GM19463 (cell line): Measurements from ENCODE around the gene SIK1.
"Not testable (repeated sequence)": the region's sequence is repeated elsewhere in the genome, so short reads cannot be mapped to it uniquely, and the experiment has no call there.

Experiments
- ATAC-seq: cut with Tn5 transposase; IDR thresholded peaks from one replicate; pipeline ENCODE4 v1.9.1; 2021; ENCODE audit warnings: mild to moderate bottlenecking, moderate library complexity; ENCODE audit not compliant: unreplicated experiment

Gene SIK1

DNA sequence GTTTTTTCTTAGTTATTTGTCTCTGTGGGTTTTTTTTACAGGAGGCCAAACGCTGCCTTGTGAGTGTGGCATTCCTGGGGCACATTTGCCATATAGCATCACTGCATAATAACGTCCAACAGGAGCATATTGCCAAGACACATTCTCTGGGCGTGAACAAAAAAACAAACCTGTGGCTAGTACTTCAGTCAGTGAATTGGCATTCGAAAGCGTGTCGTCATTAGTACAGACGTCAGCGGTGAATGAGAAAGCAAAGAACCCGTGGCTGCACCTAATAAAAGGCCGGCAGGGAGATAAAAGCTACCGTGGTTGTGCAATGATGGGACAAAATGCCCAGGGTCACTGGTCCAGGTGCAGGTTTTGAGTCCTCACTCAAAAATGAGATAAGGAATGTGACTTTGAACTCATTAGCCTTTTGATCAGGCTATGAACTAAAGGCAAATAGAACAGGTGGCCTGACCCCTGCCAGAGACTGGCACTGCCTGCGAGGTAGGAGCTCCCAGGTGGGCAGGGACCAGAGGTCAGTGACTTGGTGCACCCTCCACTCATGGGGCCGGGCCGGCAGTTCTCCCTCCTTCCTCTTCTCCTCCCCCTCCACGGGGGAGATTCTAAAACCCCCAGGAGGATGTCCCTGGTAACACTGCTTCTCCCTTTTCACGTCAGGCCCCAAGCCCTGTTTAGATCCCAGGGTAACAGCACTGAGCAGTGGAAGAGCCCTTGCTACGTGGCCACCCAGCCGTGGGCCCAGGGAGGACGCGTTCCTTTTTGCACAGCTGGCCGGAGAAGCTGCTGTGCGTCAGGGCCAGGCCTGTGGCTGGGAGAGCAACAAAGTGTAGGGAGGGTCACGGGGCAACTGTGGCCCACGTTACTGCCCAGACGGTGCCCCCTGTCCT lies 14.2 kb upstream of the SIK1 start:
- ATAC-seq, result not testable (repeated sequence)

DNA sequence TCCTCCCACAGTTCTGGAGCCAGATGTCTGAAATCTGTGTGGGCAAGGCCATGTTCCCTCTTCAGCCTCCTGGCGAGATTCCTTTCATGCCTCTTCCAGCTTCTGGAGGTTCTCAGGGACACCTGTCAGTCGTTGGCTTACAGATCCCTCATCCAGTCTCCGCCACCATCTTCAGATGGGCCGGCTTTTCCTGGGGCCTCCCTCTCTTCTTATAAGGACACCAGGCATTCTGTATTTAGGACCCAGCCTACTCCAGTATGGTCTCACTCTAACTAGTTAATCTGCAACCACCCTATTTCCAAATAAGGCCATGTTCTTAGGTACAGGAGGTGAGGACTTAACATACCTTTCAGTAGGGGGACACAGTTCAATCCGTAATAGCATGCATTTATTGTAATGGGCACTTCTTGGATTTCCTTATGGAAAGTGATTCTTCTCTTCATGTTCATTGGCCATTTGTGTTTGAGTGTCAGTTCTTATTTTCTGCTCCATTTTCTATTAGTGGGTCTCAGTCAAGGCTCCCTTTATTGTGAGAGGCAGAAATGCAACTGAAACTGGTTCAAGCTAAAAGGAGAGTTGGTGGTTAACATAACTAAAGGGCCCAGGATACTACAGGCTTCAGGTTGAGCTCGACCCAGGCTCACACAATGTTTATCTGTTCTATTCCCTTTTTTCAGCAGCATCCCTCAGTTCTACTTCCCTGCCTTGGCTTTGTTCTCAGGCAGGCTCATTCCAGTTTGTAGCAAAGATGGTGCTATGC lies 12.6 kb upstream of the SIK1 start:
- ATAC-seq, result peak; percentile 56

DNA sequence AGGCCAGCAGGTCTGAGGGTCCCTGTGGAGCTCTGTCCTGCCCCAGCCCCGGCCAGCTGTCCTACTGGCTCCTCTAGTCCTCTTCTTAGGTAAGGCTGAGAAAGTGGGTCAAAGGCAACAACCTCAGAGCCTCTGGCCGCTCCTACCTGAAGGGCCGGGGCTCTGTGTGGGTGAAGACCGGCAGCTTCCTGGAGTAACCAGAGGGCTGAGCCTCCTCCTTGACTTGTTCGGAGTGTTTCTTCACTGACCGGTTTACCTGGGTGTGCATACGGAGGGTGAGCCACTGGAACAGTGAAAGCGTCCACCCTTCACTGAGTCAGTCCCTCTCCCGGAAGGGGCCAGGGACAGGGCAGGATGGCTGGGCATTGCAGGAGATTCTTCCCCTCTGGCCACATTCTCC lies 9.3 kb upstream of the SIK1 start:
- not testable (repeated sequence) for ATAC-seq

DNA sequence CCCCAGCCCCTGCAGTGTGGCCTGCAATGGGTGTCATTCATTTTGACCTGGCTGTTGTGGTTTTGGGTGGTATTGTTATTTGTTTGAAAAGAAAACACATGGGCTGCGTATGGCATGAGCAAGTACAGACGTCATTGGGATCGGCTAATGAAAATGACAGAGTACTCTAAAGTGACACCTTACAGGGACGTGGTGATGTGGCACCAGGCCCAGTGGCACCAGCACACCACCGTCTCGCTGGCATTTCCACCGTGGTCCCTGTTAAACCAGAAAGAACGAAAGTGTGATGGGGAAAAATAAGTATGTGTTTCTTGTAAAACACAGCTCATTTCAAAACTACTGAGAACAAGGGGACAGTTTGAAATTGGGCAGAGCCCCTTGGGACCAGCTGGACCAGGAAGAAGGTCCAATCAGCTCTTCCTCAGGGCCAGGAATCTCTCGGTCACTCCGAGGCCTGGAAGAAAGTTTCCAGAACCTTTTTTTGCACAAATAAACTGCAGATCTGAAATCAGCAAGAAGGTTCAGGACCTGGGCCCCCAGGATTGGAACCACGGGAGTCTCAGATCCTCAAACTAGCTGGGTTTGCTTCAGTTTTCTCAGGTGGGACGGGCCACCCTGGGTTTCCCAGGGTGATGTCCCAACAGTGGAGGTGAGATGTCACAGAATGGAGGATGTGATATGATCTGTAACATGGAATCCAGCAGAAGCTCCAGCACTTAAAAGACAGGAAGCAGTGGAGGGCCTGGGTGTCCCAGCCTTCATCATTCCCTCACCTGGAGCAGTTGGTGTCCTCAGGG lies 6.6 kb upstream of the SIK1 start:
- not testable (repeated sequence) for ATAC-seq

DNA sequence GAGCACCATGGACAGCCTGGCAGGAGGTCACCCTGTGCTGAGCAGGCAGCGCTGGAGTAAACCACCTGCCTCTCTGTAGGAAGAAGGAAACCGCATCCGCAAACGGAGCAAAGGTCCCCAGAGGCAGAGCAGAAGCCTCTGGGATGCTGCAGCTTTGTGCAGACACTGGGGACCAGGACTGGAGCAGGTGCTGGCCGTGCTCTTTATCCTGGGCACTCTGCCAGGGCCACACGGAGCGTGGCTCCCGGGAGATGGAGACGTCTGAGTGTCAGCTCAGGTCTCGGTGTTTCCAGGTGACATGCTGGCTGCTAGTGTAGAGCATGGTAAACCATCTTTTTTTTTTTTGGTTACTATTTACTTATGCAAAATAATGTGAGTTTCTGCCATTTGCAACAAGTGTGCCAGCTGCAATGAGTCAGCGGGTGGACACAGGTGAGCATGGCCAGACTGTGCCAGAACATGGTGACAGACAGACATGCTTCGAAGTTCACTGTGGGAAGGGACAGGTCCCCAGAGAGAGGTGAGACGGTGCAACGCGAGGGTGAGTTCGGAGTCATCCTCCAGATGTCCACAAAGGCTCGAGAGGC lies 4.0 kb upstream of the SIK1 start:
- ATAC-seq, result not testable (repeated sequence)

DNA sequence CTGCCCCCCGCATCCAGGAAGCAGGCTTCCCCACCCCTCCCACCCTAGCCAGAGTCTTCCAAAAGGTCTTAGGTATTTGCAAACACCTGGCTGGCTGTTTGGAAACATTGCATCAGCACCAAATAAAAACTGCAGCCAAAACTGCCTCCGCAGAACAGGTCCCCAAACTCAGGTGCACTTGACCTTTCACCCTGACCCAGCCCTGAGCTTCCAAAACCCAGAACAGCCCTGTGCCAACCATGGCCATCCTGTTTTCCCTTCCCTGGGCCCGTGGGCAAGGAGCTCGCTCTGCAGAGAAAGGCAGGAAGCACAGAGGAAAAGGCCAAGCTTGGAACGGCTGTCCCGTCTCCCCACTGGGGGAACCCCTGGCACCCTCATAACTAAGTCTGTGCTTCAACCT lies 2.0 kb upstream of the SIK1 start:
- not testable (repeated sequence) for ATAC-seq

DNA sequence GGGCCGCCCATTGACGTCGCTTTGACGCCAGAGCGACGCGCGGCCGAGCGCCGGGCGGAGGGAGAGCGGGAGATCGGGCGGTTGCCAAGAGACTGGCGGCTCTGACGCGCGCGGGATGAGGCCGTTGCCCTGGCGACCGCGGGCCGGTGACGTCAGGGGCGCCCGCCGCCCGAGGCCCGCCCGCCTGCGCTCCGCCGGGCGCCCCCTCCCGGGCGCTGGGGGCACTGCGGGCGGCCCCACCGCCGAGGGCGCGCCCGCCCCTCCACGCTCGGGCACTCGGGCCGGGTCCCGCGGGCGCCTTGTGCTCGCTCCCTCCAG lies 270 bp upstream of the SIK1 start:
- ATAC-seq, result peak; percentile 91

DNA sequence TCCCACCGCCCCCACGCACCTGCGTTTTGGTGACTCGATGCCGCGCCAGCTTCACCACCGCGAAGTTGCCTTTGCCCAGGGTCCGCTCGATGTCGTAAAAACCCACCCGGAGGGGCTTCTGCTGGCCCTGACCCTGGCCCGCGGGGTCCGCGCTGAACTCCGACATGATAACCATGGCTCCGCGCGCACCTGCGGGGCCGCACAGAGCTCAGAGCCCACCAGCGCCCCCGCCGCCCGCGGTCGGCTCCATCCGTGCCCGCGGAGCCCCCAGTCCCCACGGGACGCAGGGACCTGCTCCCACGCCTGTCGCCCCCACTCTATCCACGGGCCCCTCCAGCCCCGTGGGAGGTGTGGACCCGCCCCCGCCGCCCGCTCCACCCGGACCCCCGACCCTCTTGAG lies 927 bp downstream of the SIK1 start:
- not testable (repeated sequence) for ATAC-seq

DNA sequence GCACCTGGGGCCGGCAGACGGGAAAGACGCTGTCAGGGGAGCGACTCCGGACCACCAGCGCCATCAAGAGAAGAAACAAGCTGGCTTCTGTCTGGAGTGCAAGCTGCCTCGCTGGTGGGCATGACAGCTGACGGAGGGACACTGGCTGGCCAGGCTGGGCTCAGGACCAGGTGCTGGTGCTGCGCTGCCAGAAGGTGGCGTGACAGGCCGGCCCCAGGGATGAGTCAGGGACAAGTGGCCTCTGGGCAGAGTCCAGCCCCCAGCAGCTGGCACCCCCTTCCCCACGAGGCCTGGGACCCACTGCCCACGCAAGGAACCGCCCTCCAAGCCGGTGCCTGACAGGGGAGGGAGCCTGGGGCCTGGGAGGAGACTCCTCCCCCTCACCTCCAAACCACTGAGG lies 7.5 kb downstream of the SIK1 start:
- not testable (repeated sequence) for ATAC-seq

DNA sequence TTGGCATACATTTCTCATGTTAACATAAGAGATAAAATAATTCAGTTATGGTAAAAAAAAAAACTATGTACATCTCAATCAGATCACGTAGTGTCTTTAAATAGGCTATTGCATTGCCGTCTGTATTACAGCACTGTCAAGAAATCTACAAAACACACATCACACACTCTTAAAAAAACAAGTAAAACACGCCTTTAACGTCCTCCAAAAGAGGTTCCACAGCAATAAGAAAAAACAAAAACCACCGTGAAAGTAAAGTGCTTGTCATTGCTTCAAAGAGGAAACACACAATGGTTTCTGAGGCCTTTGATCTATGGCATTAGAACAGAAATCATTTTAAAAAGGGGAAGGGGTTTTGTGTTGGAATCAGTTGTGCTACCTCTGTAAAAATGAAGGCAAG lies 12.4 kb downstream of the SIK1 start:
- ATAC-seq, result not testable (repeated sequence)

DNA sequence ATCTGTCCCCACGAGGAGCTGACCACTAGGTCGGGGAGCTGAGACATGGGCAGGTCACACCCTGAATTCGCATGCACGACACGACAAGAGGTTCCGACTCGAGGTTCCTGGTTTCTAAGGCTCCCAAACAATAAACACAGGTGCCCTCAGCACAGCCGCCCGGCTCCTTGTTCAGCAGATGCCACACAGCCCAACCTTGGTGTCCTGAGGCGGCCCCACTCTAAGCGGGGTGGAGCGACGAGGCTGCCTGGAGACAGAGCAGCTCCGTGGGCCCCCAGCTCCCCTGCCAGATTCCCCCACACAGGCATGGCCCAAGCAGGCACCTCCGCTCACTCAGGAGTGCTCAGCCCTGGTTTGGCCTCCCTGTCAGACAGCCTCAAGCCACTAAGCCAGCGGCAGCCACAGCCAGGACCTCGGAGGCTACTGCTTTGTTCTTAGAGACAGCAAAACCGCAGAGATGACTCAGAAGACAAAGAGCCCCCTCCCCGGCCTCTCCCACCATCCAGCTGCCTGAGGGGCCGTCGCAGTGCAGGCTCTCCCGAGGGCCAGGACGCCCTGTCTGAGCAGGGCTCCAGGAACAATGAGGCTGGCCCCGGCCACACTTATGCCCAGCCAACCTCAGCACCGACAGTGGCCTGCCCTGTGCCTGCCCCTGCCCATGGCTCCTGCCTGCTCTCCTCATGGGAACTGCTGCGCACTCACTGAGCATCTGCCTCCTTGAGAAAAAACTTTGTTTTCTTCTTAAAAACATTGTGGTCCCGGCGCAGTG lies 14.7 kb downstream of the SIK1 start:
- not testable (repeated sequence) for ATAC-seq

DNA sequence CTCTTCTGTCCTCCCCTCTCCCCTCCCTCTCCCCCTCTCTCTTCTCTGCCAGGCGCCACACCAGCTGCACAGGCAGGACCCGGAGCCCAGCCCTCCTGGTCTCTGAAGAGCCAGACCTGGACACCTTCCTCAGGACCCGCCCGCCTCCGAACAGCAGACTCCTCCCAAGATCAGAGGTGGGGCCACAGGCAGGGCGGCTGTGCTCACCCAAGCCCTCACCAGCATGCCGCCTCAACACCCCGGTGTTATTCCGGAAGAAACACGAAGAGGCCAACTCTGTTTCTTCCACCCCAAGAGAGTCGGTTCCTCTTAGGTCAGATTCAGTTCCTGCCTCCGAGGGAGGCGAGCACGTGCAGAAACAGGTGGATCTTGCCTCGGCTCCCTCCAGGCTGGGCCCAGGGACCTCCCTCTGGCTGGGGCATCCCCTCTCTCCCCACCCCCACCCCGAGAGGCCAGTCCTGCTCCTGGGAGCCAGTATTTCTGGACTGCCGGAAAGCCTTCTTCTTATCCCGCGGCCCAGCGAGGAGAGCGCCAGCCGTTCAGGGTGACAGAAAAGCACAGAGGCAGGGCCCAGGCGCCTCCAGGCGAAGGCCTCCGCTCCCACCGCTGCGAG lies 16.4 kb downstream of the SIK1 start:
- not testable (repeated sequence) for ATAC-seq

DNA sequence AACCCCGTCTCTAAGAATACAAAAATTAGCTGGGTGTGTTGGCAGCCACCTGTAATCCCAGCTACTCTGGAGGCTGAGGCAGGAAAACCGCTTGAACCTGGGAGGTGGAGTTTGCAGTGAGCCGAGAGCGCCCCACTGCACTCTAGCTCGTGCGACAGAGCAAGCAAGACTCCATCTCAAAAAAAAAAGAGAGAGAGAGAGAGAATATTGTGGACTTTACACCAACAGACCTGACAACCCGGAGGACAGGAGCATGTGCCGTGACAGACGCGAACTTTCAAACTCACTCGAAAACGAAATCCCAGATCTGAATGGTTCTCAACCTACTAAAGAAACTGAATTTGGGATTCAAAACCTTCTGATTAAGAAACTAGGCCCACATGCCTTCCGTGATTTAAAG lies 19.8 kb downstream of the SIK1 start:
- not testable (repeated sequence) for ATAC-seq

DNA sequence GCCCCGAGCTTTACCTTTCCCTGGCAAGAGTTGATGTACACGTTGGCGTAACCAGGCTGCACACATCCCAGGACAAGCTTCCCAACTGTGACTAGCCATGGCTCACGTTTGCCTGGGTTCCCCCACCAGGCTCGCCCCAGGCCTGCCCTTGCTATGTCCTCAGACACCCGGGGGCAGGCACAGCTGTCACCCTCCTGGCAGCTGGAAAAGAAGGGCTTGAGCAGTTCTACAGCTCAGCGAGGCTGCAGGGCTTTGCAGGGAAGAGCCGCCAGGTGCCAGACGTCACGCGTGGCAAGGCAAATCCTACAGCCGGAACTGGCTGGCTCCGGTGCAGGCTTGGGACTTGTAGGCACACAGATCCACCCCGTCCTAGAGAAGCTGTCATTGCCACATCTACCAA lies 22.5 kb downstream of the SIK1 start:
- not testable (repeated sequence) for ATAC-seq

DNA sequence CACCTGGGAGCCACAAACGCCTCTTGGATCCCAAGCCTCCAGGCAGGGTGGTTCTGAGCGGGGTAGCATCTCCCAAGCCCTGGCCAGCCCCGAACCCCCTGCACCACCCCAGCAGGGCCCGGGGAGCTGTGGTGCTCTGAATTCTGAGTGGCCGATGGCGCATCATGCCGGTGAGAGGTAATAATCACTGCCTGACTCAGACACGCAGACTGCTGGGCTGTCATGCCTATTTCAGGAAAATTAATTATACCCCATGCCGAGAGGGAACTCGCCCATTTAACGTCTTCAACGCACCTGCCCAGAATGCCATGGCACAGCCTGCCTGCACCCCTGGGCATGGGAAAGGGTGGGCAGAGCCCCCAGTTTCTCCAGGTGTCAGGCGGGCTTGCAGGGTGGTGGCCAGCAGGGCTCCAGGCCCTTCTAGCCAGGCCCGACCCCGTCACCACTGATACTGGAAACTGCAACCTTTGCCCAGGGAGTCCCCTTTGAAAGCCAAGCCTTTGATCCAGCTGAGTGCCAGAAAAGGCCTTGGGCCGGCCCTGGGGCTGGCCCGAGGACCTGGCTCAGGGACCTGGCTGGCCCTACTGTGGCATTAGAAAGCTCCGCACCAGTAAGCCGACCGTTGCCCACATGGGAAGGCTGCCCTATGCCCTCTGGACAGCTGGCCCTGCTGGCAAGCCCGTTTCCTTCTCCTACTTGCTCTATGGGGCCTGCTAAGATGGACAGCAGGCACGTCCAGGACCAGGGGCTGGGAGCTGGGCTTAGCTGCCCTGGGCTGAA lies 23.1 kb downstream of the SIK1 start:
- ATAC-seq, result not testable (repeated sequence)

DNA sequence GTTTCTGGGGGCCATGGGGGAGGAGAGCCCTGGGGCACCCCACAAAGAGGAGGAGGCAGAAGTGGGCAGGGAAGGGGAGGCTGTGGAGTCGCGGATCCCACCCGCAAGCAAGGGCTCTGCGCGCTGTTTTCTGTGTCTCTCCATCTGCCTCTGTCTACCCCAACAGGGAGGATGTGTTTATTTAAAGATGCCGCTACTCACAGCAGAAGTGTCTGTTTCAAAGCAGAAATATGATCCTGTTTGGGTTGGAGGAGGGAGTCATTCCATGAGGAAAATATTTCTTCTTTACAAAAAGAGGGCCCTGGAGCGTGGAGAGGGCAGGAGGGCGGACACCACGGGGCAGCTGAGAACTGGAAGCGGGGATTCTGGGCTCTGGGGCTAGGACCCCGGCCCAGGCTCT lies 25.8 kb downstream of the SIK1 start:
- ATAC-seq, result not testable (repeated sequence)

DNA sequence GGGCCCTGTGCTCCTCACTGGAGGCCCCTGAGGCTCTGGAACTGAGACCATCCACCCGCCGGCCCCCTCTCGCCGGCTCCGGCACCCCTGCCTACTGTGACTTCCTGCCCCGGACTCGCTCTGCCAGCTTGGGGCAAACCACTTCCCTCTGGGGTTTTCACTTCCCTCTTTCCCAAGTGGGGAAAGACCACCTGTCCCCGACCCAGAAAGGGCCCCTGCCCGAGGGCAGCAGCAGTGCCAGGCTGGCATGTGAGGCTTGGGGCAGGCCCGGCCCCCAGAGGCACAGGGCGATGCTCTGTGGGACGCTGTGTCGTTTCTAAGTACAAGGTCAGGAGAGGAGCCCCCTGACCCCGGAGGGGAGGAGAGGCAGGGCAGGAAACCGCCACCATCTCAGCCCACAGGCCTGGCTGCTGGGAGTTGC lies 27.3 kb downstream of the SIK1 start:
- ATAC-seq, result peak; percentile 46

DNA sequence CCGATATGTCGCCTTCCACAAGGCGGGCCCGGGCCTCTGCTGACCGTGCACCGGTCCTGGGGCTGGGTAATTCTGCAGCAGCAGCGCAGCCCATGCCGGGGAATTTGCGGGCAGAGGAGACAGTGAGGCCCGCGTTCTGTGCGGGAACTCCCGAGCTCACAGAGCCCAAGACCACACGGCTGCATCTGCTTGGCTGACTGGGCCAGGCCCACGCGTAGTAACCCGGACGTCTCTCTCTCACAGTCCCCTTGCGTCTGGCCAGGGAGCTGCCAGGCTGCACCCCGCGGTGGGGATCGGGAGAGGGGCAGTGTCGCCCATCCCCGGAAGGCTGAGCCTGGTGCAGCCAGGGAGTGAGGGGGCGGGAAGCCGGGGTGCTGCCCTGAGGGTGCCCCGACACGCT lies 27.8 kb downstream of the SIK1 start:
- peak; percentile 36 for ATAC-seq

DNA sequence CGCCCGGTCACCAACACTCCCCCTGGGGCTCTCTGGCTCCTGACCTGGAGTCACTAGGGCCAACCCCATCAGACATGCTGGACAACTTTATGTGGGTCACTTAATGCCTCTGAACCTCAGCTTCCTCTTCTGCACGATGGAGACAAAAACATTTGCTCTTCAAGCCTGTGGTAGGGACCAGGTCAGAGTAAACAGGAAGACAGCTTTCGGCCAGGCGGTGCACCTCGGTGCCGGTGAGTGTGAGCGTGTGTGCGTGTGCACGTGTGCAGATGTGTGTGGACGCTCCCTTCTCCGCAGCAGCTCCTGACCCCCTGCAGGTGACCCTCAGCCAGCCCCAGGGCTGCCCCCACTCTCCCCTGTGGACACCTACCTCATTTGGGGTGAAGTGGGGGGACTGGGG lies 28.4 kb downstream of the SIK1 start:
- not testable (repeated sequence) for ATAC-seq
